Brain microvascular endothelial cell (primary cell): Measurements from ENCODE around the gene RAD51AP2.
"Not testable (repeated sequence)": the region's sequence is repeated elsewhere in the genome, so short reads cannot be mapped to it uniquely, and the experiment has no call there.

Experiments used
- DNase-seq: peaks from one replicate; pipeline ENCODE4 v3.0.0-alpha.2; 2020
- H3K27ac ChIP-seq: fragments of 250-450 bp; sonication (Bioruptor Pico); 2 replicates; pipeline ENCODE4 v1.5.1; 2020; ENCODE audit warnings: mild to moderate bottlenecking, moderate library complexity
- H3K27me3 ChIP-seq: fragments of 250-450 bp; sonication (Bioruptor Pico); replicated peaks from 2 replicates; pipeline ENCODE4 v1.5.1; 2020; ENCODE audit warnings: mild to moderate bottlenecking
- H3K36me3 ChIP-seq: fragments of 250-450 bp; sonication (Bioruptor Pico); replicated peaks from 2 replicates; pipeline ENCODE4 v1.5.1; 2020; ENCODE audit warnings: mild to moderate bottlenecking
- H3K4me3 ChIP-seq: 2 replicates; pipeline ENCODE4 v1.5.1; 2011; ENCODE audit warnings: low read depth, mild to moderate bottlenecking, control low read depth, low read length, moderate library complexity
- CTCF ChIP-seq: IDR thresholded peaks from 2 replicates; pipeline ENCODE4 v1.5.1; 2011; ENCODE audit warnings: low read depth, mild to moderate bottlenecking, moderate library complexity, low read length, control low read depth, inconsistent platforms; ENCODE audit errors: missing control alignments
- in situ Hi-C: cut with HindIII; loops from 2 replicates; pipeline ENCODE4 v1.10.0; 2017; ENCODE audit warnings: low sequenced_read_pairs, low pct_ligation_motif_present

The RAD51AP2 gene

GRCh38 chr2:17518212-17519154 lies at the start of gene RAD51AP2:
Gene RAD51AP2, minus strand, starts transcription at chr2:17518440. Its CDS starts 25 bp downstream, at chr2:17518415.
- in situ Hi-C loops: no loop called here

GRCh38 chr2:17565726-17566125 lies 47.5 kb upstream of the RAD51AP2 start:
- in situ Hi-C loops, H3K4me3 ChIP-seq, DNase-seq, H3K36me3 ChIP-seq, H3K27me3 ChIP-seq, H3K27ac ChIP-seq: not testable (repeated sequence)

More at GRCh38 chr2:17518212-17519154, at the start of gene RAD51AP2:
- H3K36me3 ChIP-seq: no peaks in the 10 kb centered on the region
- no peaks in the 10 kb centered on the region for H3K27me3 ChIP-seq
- peak within 1 kb of the TSS; percentile 60 for H3K4me3 ChIP-seq
- DNase-seq: peak; percentile 89
- TF ChIP-seq CTCF: no peak
- H3K27ac ChIP-seq: peak within 1 kb of the TSS; percentile 44

GRCh38 chr2:17558878-17559277 lies 40.6 kb upstream of the RAD51AP2 start:
- TF ChIP-seq CTCF: no peak
- in situ Hi-C loops: no loop called here
- no peak for DNase-seq
- Histone ChIP-seq H3K27ac (no peak overlapping the region), H3K4me3 (no peak overlapping the region), H3K27me3 (no peaks in the 10 kb centered on the region), H3K36me3 (no peaks in the 10 kb centered on the region)

GRCh38 chr2:17558053-17558452 lies 39.8 kb upstream of the RAD51AP2 start:
- DNase-seq: no peak
- Histone ChIP-seq H3K27ac (no peak overlapping the region), H3K4me3 (no peak overlapping the region), H3K27me3 (no peaks in the 10 kb centered on the region), H3K36me3 (no peaks in the 10 kb centered on the region)
- in situ Hi-C loops: no loop called here
- no peak for TF ChIP-seq CTCF

GRCh38 chr2:17557596-17557995 lies 39.4 kb upstream of the RAD51AP2 start:
- H3K27ac ChIP-seq: no peak overlapping the region
- in situ Hi-C loops: no loop called here
- no peak for TF ChIP-seq CTCF
- no peaks in the 10 kb centered on the region for H3K27me3 ChIP-seq
- no peak for DNase-seq
- no peak overlapping the region for H3K4me3 ChIP-seq
- no peaks in the 10 kb centered on the region for H3K36me3 ChIP-seq

GRCh38 chr2:17555150-17555549 lies 36.9 kb upstream of the RAD51AP2 start:
- no peak for TF ChIP-seq CTCF
- in situ Hi-C loops: no loop called here
- DNase-seq: no peak
- no peak overlapping the region for H3K4me3 ChIP-seq
- no peak overlapping the region for H3K27ac ChIP-seq
- H3K36me3 ChIP-seq: no peaks in the 10 kb centered on the region
- H3K27me3 ChIP-seq: no peaks in the 10 kb centered on the region
